ENCODE results near the gene ACKR1. TPM values are rescaled to one million over a fixed set of nuclear protein-coding genes. Genes with fewer than 3 reads are reported as not detected.

Gene ACKR1
- total RNA-seq, 1 experiment from 2014 or later, result not detected

DNA sequence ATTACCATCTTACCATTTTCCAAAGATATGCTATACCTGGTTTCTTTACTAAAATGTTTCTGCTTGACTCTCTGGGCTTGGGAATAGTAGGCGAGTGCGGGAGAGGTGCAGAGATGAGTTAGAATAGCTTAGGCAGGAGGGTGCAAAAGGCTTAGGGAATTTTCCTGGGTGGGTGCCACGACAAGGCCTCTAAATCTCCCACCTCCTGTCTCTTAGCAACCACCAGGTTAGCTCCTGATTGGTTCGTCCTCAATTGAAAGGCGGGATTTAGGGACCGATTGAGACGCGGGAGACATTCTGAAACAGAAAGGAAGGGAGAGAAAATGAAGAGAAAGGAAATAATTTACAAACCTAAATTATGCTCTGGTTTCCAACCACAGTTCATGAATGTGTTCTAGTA is 3.1 kb downstream of the ACKR1 start:
- H3K4me1 ChIP-seq (ENCODE audit: control insufficient read depth, insufficient read depth, low read length), result no peaks in the 10 kb centered on the region
- no peaks in the 10 kb centered on the region for H3K9me3 ChIP-seq (ENCODE audit: control insufficient read depth, insufficient read depth, low read depth, low read length)
- no peak for ATAC-seq
- intact Hi-C loops (cut with micrococcal nuclease; ENCODE audit: unreplicated experiment) (no loop called here), in situ Hi-C loops (cut with HindIII; ENCODE audit: low pct_unique_long_range_greater_than_20kb, low sequenced_read_pairs) (no loop called here)
- ChIA-PET POLR2A (no interaction called here), CTCF (no interaction called here)
- BruUV-seq (replicated peaks), result no TSS peak
- no peaks in the 10 kb centered on the region for H3K36me3 ChIP-seq (ENCODE audit: control insufficient read depth, insufficient read depth, low read length)
- DNase-seq (ENCODE audit: low read depth, low spot score), result no peak
- no peak overlapping the region for H3K27ac ChIP-seq (ENCODE audit: low read length)
- no peak for TF ChIP-seq POLR2AphosphoS5 (IDR thresholded peaks at IDR 0.05; ENCODE audit: low read depth, low read length)
- TF ChIP-seq, protein P1, sequence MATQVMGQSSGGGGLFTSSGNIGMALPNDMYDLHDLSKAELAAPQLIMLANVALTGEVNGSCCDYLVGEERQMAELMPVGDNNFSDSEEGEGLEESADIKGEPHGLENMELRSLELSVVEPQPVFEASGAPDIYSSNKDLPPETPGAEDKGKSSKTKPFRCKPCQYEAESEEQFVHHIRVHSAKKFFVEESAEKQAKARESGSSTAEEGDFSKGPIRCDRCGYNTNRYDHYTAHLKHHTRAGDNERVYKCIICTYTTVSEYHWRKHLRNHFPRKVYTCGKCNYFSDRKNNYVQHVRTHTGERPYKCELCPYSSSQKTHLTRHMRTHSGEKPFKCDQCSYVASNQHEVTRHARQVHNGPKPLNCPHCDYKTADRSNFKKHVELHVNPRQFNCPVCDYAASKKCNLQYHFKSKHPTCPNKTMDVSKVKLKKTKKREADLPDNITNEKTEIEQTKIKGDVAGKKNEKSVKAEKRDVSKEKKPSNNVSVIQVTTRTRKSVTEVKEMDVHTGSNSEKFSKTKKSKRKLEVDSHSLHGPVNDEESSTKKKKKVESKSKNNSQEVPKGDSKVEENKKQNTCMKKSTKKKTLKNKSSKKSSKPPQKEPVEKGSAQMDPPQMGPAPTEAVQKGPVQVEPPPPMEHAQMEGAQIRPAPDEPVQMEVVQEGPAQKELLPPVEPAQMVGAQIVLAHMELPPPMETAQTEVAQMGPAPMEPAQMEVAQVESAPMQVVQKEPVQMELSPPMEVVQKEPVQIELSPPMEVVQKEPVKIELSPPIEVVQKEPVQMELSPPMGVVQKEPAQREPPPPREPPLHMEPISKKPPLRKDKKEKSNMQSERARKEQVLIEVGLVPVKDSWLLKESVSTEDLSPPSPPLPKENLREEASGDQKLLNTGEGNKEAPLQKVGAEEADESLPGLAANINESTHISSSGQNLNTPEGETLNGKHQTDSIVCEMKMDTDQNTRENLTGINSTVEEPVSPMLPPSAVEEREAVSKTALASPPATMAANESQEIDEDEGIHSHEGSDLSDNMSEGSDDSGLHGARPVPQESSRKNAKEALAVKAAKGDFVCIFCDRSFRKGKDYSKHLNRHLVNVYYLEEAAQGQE (IDR thresholded peaks at IDR 0.05; ENCODE audit: insufficient read depth in 1 of 2, low read depth in 2 of 2, low read length in 1 of 2), result no peak
- TF ChIP-seq SIN3A (IDR thresholded peaks at IDR 0.05; ENCODE audit: borderline replicate concordance, insufficient read depth, low read depth, low read length), result no peak
- TF ChIP-seq TCF7L2 (IDR thresholded peaks at IDR 0.05; ENCODE audit: low read depth, low read length), result no peak
- TF ChIP-seq, protein P2, sequence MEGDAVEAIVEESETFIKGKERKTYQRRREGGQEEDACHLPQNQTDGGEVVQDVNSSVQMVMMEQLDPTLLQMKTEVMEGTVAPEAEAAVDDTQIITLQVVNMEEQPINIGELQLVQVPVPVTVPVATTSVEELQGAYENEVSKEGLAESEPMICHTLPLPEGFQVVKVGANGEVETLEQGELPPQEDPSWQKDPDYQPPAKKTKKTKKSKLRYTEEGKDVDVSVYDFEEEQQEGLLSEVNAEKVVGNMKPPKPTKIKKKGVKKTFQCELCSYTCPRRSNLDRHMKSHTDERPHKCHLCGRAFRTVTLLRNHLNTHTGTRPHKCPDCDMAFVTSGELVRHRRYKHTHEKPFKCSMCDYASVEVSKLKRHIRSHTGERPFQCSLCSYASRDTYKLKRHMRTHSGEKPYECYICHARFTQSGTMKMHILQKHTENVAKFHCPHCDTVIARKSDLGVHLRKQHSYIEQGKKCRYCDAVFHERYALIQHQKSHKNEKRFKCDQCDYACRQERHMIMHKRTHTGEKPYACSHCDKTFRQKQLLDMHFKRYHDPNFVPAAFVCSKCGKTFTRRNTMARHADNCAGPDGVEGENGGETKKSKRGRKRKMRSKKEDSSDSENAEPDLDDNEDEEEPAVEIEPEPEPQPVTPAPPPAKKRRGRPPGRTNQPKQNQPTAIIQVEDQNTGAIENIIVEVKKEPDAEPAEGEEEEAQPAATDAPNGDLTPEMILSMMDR (IDR thresholded peaks at IDR 0.05), result no peak
- H3K27me3 ChIP-seq (ENCODE audit: control insufficient read depth, insufficient read depth, low read length), result peaks cover 16% of the 10 kb centered on the region
- H3K4me3 ChIP-seq (ENCODE audit: low read depth in 2 of 2, low read length in 2 of 2), result no peak overlapping the region

DNA sequence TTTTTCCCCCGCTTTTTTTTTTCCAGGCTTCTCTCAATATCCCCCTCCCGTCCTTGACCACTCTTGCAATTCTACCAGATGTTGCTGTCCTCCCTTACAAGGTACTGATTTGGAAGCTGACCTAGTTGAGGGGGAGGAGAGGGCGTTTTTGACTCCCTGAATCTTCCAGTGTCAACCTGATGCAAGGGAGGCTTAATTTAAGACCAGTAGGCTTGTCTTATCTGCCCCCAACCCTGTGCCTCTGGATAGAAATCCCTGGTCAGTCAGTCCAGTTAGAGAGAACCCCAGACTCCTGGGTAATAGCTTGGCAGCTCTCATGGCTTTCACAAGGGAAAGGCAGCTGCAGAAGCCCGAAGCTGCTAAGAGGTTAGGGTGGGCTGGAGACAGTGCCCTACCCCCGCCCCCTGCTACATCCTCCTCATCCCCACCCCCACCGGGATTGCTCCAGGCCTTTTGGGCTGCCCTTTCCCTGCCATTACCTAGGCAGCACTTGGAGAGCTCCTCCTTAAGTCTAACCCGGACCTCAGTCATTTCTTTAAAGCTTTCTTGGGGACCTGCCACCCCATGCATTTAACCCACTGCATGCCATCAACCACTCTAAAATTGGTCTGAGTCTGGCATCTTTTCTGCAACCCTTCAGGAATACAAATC is 3.6 kb downstream of the ACKR1 start:
- POLR2A ChIA-PET, result no interaction called here
- no peak for ATAC-seq
- no peak overlapping the region for H3K27ac ChIP-seq (ENCODE audit: low read length)
- H3K9me3 ChIP-seq (ENCODE audit: control insufficient read depth, insufficient read depth, low read depth, low read length), result no peaks in the 10 kb centered on the region
- no peak overlapping the region for H3K4me3 ChIP-seq (ENCODE audit: low read depth in 2 of 2, low read length in 2 of 2)
- no peak for DNase-seq (ENCODE audit: low read depth, low spot score)
- peaks cover 16% of the 10 kb centered on the region for H3K27me3 ChIP-seq (ENCODE audit: control insufficient read depth, insufficient read depth, low read length)
- in situ Hi-C loops (cut with HindIII; ENCODE audit: low pct_unique_long_range_greater_than_20kb, low sequenced_read_pairs), result no loop called here
- H3K4me1 ChIP-seq (ENCODE audit: control insufficient read depth, insufficient read depth, low read length), result no peaks in the 10 kb centered on the region
- BruUV-seq (replicated peaks), result no TSS peak
- CTCF ChIA-PET, result interaction anchor here (1.1 kb wide), 1 partner anchor 10 kb away, joined by 5 read pairs; no protein-coding TSS in a partner anchor
- intact Hi-C loops (cut with micrococcal nuclease; ENCODE audit: unreplicated experiment), result no loop called here
- no peak for TF ChIP-seq TCF7L2 (IDR thresholded peaks at IDR 0.05; ENCODE audit: low read depth, low read length)
- TF ChIP-seq, protein P2 (IDR thresholded peaks at IDR 0.05), result no peak
- no peak for TF ChIP-seq POLR2AphosphoS5 (IDR thresholded peaks at IDR 0.05; ENCODE audit: low read depth, low read length)
- no peak for TF ChIP-seq SIN3A (IDR thresholded peaks at IDR 0.05; ENCODE audit: borderline replicate concordance, insufficient read depth, low read depth, low read length)
- TF ChIP-seq, protein P1 (IDR thresholded peaks at IDR 0.05; ENCODE audit: insufficient read depth in 1 of 2, low read depth in 2 of 2, low read length in 1 of 2), result no peak; a peak in 1 of 4 replicates
- H3K36me3 ChIP-seq (ENCODE audit: control insufficient read depth, insufficient read depth, low read length), result no peaks in the 10 kb centered on the region

Measured in Panc1 (cell line).